ENCODE data around the gene ARID3B.

Gene ARID3B

GRCh38 chr15:74643665-74644204 is 102.7 kb downstream of the ARID3B start:
- H3K27me3 ChIP-seq (ENCODE audit: insufficient read depth, low read depth), result no peaks in the 10 kb centered on the region
- H3K9ac ChIP-seq, result no peak overlapping the region
- no peak overlapping the region for H2AFZ ChIP-seq (ENCODE audit: low read depth)
- H3K4me1 ChIP-seq (ENCODE audit: low read depth, poor library complexity, severe bottlenecking), result peaks cover 14% of the 10 kb centered on the region
- H3K4me3 ChIP-seq (IDR thresholded peaks at IDR 0.05; ENCODE audit: insufficient read depth, low read depth, low read length), result no peak overlapping the region
- H3K36me3 ChIP-seq (ENCODE audit: insufficient read depth), result no peaks in the 10 kb centered on the region
- H4K20me1 ChIP-seq (ENCODE audit: insufficient read depth), result no peaks in the 10 kb centered on the region
- no peak overlapping the region for H3K27ac ChIP-seq
- H3K4me2 ChIP-seq, result no peak overlapping the region
- H3K79me2 ChIP-seq (ENCODE audit: insufficient read depth, low read depth), result no peaks in the 10 kb centered on the region
- no peak for TF ChIP-seq CTCF (conservative IDR thresholded peaks at IDR 0.05; ENCODE audit: low read depth, low read length)

GRCh38 chr15:74646480-74646879 is 105.5 kb downstream of the ARID3B start:
- Histone ChIP-seq H3K4me2 (no peak overlapping the region), H3K27me3 (ENCODE audit: insufficient read depth, low read depth) (no peaks in the 10 kb centered on the region), H3K4me3 (IDR thresholded peaks at IDR 0.05; ENCODE audit: insufficient read depth, low read depth, low read length) (no peak overlapping the region), H2AFZ (ENCODE audit: low read depth) (no peak overlapping the region), H3K79me2 (ENCODE audit: insufficient read depth, low read depth) (0 out of 2 replicates have a peak, but pooled peaks cover 4% of the 10 kb centered on the region), H4K20me1 (ENCODE audit: insufficient read depth) (no peaks in the 10 kb centered on the region), H3K4me1 (ENCODE audit: low read depth, poor library complexity, severe bottlenecking) (peaks cover 14% of the 10 kb centered on the region), H3K27ac (no peak overlapping the region), H3K9ac (no peak overlapping the region), H3K36me3 (ENCODE audit: insufficient read depth) (no peaks in the 10 kb centered on the region)
- no peak for TF ChIP-seq CTCF (conservative IDR thresholded peaks at IDR 0.05; ENCODE audit: low read depth, low read length)
